H1 (cell line): Measurements from ENCODE around the gene TXK. TPM values are rescaled to one million over a fixed set of nuclear protein-coding genes. Genes with fewer than 3 reads are reported as not detected.

Source experiments
- CTCF ChIA-PET: fragments of 300-600 bp; sonication (Branson Sonifier 250); formaldehyde crosslinking; loops from one replicate; lab custom pipeline; 2021; ENCODE audit not compliant: partially characterized antibody; lab: Charles Lee
- POLR2A ChIA-PET: fragments of 300-600 bp; sonication (Branson Sonifier 250); formaldehyde crosslinking; loops from one replicate; lab custom pipeline; 2021; ENCODE audit warnings: inconsistent platforms; ENCODE audit not compliant: partially characterized antibody; lab: Charles Lee
- DNase-seq, 2 experiments: peaks; one replicate each; pipeline versions ENCODE4 v3.0.0 to v3.0.0-alpha.2; 2010 to 2022; ENCODE audit warnings: low spot score in 2 of 2, low read depth in 1 of 2, mixed read lengths in 1 of 2
- FAIRE-seq: peaks from 2 replicates; lab custom pipeline; 2011; peaks lifted over from hg19 to GRCh38; lab: Jason Lieb, UNC
- H2AFZ ChIP-seq: 2 replicates; pipeline ENCODE4 v1.8.1; 2012; ENCODE audit warnings: low read length, inconsistent platforms
- H2AK5ac ChIP-seq: 2 replicates; pipeline ENCODE4 v1.6.1; 2013; ENCODE audit warnings: low read depth, low read length
- H2BK120ac ChIP-seq: replicated peaks from 2 replicates; pipeline ENCODE3; 2013; ENCODE audit warnings: low read depth, low read length, inconsistent platforms
- H2BK12ac ChIP-seq: 2 replicates; pipeline ENCODE4 v1.6.1; 2013; ENCODE audit warnings: low read depth, low read length
- H2BK15ac ChIP-seq: 2 replicates; pipeline ENCODE4 v1.6.1; 2013; ENCODE audit warnings: low read length
- H2BK20ac ChIP-seq: 2 replicates; pipeline ENCODE4 v1.6.1; 2013; ENCODE audit warnings: low read length
- H2BK5ac ChIP-seq: 2 replicates; pipeline ENCODE4 v1.6.1; 2013; ENCODE audit warnings: low read depth, low read length
- H3K14ac ChIP-seq: 2 replicates; pipeline ENCODE4 v1.6.1; 2013; ENCODE audit warnings: inconsistent platforms; ENCODE audit not compliant: insufficient read length
- H3K18ac ChIP-seq: 2 replicates; pipeline ENCODE4 v1.6.1; 2013; ENCODE audit warnings: low read length; ENCODE audit errors: extremely low read depth
- H3K23ac ChIP-seq: 2 replicates; pipeline ENCODE4 v1.6.1; 2013; ENCODE audit warnings: inconsistent platforms; ENCODE audit not compliant: insufficient read length
- H3K23me2 ChIP-seq: 2 replicates; pipeline ENCODE4 v1.6.1; 2013; ENCODE audit warnings: low read depth, low read length
- H3K27ac ChIP-seq: 2 replicates; pipeline ENCODE4 v1.6.1; 2011; ENCODE audit warnings: low read depth, low read length, inconsistent platforms
- H3K27me3 ChIP-seq, 4 experiments: replicated peaks in 1 of 4; 1 replicate in 1 of 4; 2 replicates in 3 of 4; pipeline versions ENCODE4 v1.6.1 to v1.8.1; 2011 to 2013; ENCODE audit warnings: low read length in 3 of 4, mild to moderate bottlenecking in 3 of 4, inconsistent platforms in 2 of 4, mixed read lengths in 2 of 4, moderate library complexity in 1 of 4; ENCODE audit not compliant: control insufficient read depth in 3 of 4, insufficient read depth in 3 of 4; ENCODE audit errors: extremely low read depth in 1 of 4
- H3K36me3 ChIP-seq, 4 experiments: 2 replicates each; pipeline versions ENCODE4 v1.6.1 to v1.8.1; 2011 to 2013; ENCODE audit warnings: mild to moderate bottlenecking in 4 of 4, low read length in 3 of 4, moderate library complexity in 2 of 4, control low read depth in 1 of 4, inconsistent platforms in 1 of 4; ENCODE audit not compliant: insufficient read depth in 4 of 4, control insufficient read depth in 2 of 4
- H3K4ac ChIP-seq: replicated peaks from 2 replicates; pipeline ENCODE3; 2013; ENCODE audit warnings: low read length, low read depth, mixed read lengths, inconsistent platforms; ENCODE audit not compliant: insufficient read length
- H3K4me1 ChIP-seq, 4 experiments: replicated peaks in 1 of 4; 1 replicate in 1 of 4; 2 replicates in 3 of 4; pipeline versions ENCODE4 v1.6.1 to v1.8.1; 2011 to 2013; ENCODE audit warnings: low read length in 3 of 4, inconsistent platforms in 2 of 4, mixed read lengths in 1 of 4; ENCODE audit not compliant: insufficient read depth in 4 of 4, control insufficient read depth in 3 of 4
- H3K4me2 ChIP-seq, 2 experiments: 2 replicates each; pipeline versions ENCODE4 v1.6.1 to v1.8.1; 2011 to 2013; ENCODE audit warnings: low read depth in 2 of 2, low read length in 2 of 2, control low read depth in 1 of 2, inconsistent platforms in 1 of 2, mild to moderate bottlenecking in 1 of 2; ENCODE audit not compliant: insufficient read depth in 1 of 2
- H3K4me3 ChIP-seq, 4 experiments: fragments of 200-600, 300-600 bp in 1 of 4; sonication (generic), shearing (Covaris generic), sonication (Bioruptor Twin) in 1 of 4; 2 replicates each; pipeline versions ENCODE4 v1.5.1 to v1.8.1; 2011 to 2016; ENCODE audit warnings: low read length in 4 of 4, low read depth in 3 of 4, control low read depth in 2 of 4, inconsistent platforms in 2 of 4, mild to moderate bottlenecking in 2 of 4, mixed read lengths in 1 of 4, moderate library complexity in 1 of 4; ENCODE audit not compliant: insufficient read depth in 2 of 4; ENCODE audit errors: extremely low read depth in 1 of 4
- H3K56ac ChIP-seq: replicated peaks from 2 replicates; pipeline ENCODE3; 2013; ENCODE audit warnings: low read depth, mild to moderate bottlenecking, mixed read lengths, low read length, inconsistent platforms; ENCODE audit not compliant: insufficient read length
- H3K79me1 ChIP-seq: 2 replicates; pipeline ENCODE4 v1.6.1; 2013; ENCODE audit warnings: low read depth, low read length, control low read depth
- H3K79me2 ChIP-seq, 2 experiments: 2 replicates each; pipeline versions ENCODE4 v1.6.1 to v1.8.1; 2012 to 2013; ENCODE audit warnings: low read length in 2 of 2, mild to moderate bottlenecking in 2 of 2, inconsistent platforms in 1 of 2; ENCODE audit not compliant: insufficient read depth in 2 of 2, control insufficient read depth in 1 of 2
- H3K9ac ChIP-seq, 4 experiments: replicated peaks in 1 of 4; 1 replicate in 1 of 4; 2 replicates in 3 of 4; pipeline versions ENCODE4 v1.6.1 to v1.8.1; 2011 to 2013; ENCODE audit warnings: low read depth in 3 of 4, low read length in 3 of 4, control low read depth in 2 of 4, mild to moderate bottlenecking in 2 of 4, moderate library complexity in 2 of 4, inconsistent platforms in 1 of 4; ENCODE audit errors: extremely low read depth in 1 of 4
- H3K9me3 ChIP-seq, 2 experiments: 2 replicates each; pipeline versions ENCODE4 v1.6.1 to v1.8.1; 2012 to 2013; ENCODE audit warnings: mild to moderate bottlenecking in 2 of 2, moderate library complexity in 2 of 2, control low read depth in 1 of 2, inconsistent platforms in 1 of 2, low read depth in 1 of 2, low read length in 1 of 2, mixed read lengths in 1 of 2; ENCODE audit not compliant: insufficient read depth in 2 of 2
- H4K20me1 ChIP-seq, 2 experiments: replicated peaks in 1 of 2; 2 replicates each; pipeline versions ENCODE3 to v1.8.1; 2011 to 2013; ENCODE audit warnings: inconsistent platforms in 2 of 2, low read length in 2 of 2, mild to moderate bottlenecking in 1 of 2; ENCODE audit not compliant: insufficient read depth in 2 of 2, control insufficient read depth in 1 of 2
- H4K5ac ChIP-seq: 2 replicates; pipeline ENCODE4 v1.6.1; 2013; ENCODE audit warnings: low read length, low read depth, mixed read lengths, inconsistent platforms; ENCODE audit not compliant: insufficient read length
- H4K8ac ChIP-seq: 2 replicates; pipeline ENCODE4 v1.8.0; 2013; ENCODE audit warnings: mild to moderate bottlenecking, moderate library complexity, low read length, inconsistent platforms; ENCODE audit not compliant: insufficient read depth; ENCODE audit errors: extremely low read depth
- H4K91ac ChIP-seq: replicated peaks from 2 replicates; pipeline ENCODE3; 2013; ENCODE audit warnings: low read length, mixed read lengths, inconsistent platforms; ENCODE audit not compliant: insufficient read length
- KDM4A ChIP-seq: IDR thresholded peaks from one replicate; pipeline ENCODE4 v1.7.1; 2012; ENCODE audit warnings: low read depth, mild to moderate bottlenecking, moderate library complexity, low read length, inconsistent platforms; ENCODE audit not compliant: severe bottlenecking
- SIRT6 ChIP-seq: IDR thresholded peaks from one replicate; pipeline ENCODE4 v1.7.1; 2012; ENCODE audit warnings: low read length, inconsistent platforms
- SP4 ChIP-seq: IDR thresholded peaks from 2 replicates; pipeline ENCODE4 v1.6.1; 2012; ENCODE audit warnings: low read length, inconsistent platforms
- WGBS, 2 experiments: shearing (Covaris generic) in 1 of 2; methylation state at CpG; one replicate each; pipeline versions ENCODE4 v1.1.6 to v1.1.7; 2013 to 2015; ENCODE audit warnings: low lambda C conversion rate in 2 of 2, mixed read lengths in 2 of 2, inconsistent platforms in 1 of 2, low coverage in 1 of 2, missing lambda C conversion rate in 1 of 2; ENCODE audit not compliant: insufficient replicate concordance in 2 of 2, insufficient coverage in 1 of 2, insufficient read length in 1 of 2; ENCODE audit errors: extremely low coverage in 1 of 2, missing lambda C conversion rate in 1 of 2; 5-methylcytosine and 5-hydroxymethylcytosine counted together
- polyA plus RNA-seq, 7 experiments: library from polyadenylated mRNA; depleted of rRNA in 3 of 7; stranded (reverse) in 5 of 7; unstranded in 2 of 7; fragments of >200 nt in 5 of 7; fragments of 200-250 nt in 2 of 7; gene quantifications; 1 replicate in 5 of 7; 2 replicates in 1 of 7; 4 replicates in 1 of 7; pipeline versions ENCODE4 v1.2.1 to v1.2.3, GENCODE V29; 2011 to 2013; ENCODE audit warnings: missing spikeins in 2 of 7, mixed read lengths in 2 of 7
- total RNA-seq: library from RNA; stranded (reverse); fragmentation: NEBNext Ultra II Directional; extraction: Animal tissue kit (Norgen Biotek cat#: 25700); gene quantifications from 2 replicates; pipeline ENCODE4 v1.2.1, GENCODE V29; 2021

TXK gene
- total and polyA plus RNA-seq, 2 of the 8 experiments (the other 6 are each of a cell fraction or from before 2014, with no cell fraction given) = not detected

- no peak overlapping the region for H3K56ac ChIP-seq
- H3K79me1 ChIP-seq = no peaks in the 10 kb centered on the region
- no peak overlapping the region for H2BK120ac ChIP-seq
- H4K20me1 ChIP-seq = no peaks in the 10 kb centered on the region
- no peaks in the 10 kb centered on the region for H3K27me3 ChIP-seq
- H2BK5ac ChIP-seq = no peak overlapping the region
- H3K36me3 ChIP-seq = no peaks in the 10 kb centered on the region
- H3K4me1 ChIP-seq = no peaks in the 10 kb centered on the region
- CTCF ChIA-PET = interaction anchor here (0.7 to 2.9 kb wide), 2 partner anchors 33 to 873 kb away, joined by 3 to 9 read pairs; no protein-coding TSS in a partner anchor
- H2AFZ ChIP-seq = no peak overlapping the region
- H3K9me3 ChIP-seq = no peaks in the 10 kb centered on the region
- H4K91ac ChIP-seq = no peak overlapping the region
- no peak overlapping the region for H3K9ac ChIP-seq
- no peaks in the 10 kb centered on the region for H3K79me2 ChIP-seq
- H4K5ac ChIP-seq = no peak overlapping the region
- POLR2A ChIA-PET = no interaction called here
- H4K8ac ChIP-seq = no peak overlapping the region; the same call in 1 of the 2 replicates
- no peak overlapping the region for H2BK12ac ChIP-seq
- no peak overlapping the region for H2AK5ac ChIP-seq
- no peak overlapping the region for H3K4ac ChIP-seq
- no peak overlapping the region for H2BK20ac ChIP-seq
- 79% methylated on average over 9 of the region's 9 CpGs; no CpG with 5 or more reads in 1 of the 2 experiments for WGBS, 2 experiments
- H2BK15ac ChIP-seq = no peak overlapping the region
- no peak overlapping the region for H3K4me2 ChIP-seq
- H3K23ac ChIP-seq = no peak overlapping the region
- FAIRE-seq = no peak
- no peak for DNase-seq
- no peak overlapping the region for H3K14ac ChIP-seq
- no peak overlapping the region for H3K27ac ChIP-seq
- no peak overlapping the region for H3K4me3 ChIP-seq
- H3K23me2 ChIP-seq = no peaks in the 10 kb centered on the region
- TF ChIP-seq SP4 = no peak
- TF ChIP-seq KDM4A = no peak
- TF ChIP-seq SIRT6 = no peak
- no peak overlapping the region for H3K18ac ChIP-seq
Measured at GRCh38 chr4:48067536-48067935, 66.5 kb downstream of the TXK start.
